T-cell (primary cell): ENCODE measurements around the gene SGCA. TPM values are rescaled to one million over a fixed set of nuclear protein-coding genes. Genes with fewer than 3 reads are reported as not detected.

ENCODE experiments used
- ATAC-seq, 4 experiments: fragments of 200-7000 bp in 3 of 4; fragments of 150-1000 bp in 1 of 4; cut with Tn5 transposase; replicated peaks in 1 of 4; 1 replicate in 3 of 4; 2 replicates in 1 of 4; pipeline ENCODE4 v1.10.0; 2021; ENCODE audit warnings: moderate library complexity in 3 of 4, mild to moderate bottlenecking in 2 of 4, moderate number of reproducible peaks in 1 of 4
- CTCF ChIA-PET, 2 donors: fragments of 300-600 bp; sonication (Branson Sonifier 250); formaldehyde crosslinking; loops; one replicate each; lab custom pipeline; 2022; ENCODE audit warnings: antibody characterized with exemption in 2 of 2; lab: Charles Lee
- POLR2A ChIA-PET, 2 donors: fragments of 300-600 bp; sonication (Branson Sonifier 250); formaldehyde crosslinking; loops; one replicate each; lab custom pipeline; 2022; ENCODE audit warnings: antibody characterized with exemption in 2 of 2; lab: Charles Lee
- DNase-seq, 35 experiments: peaks; one replicate each; pipeline versions ENCODE4 v3.0.0 to v3.0.0-alpha.2; 2013 to 2023
- H3K27ac ChIP-seq: one replicate; pipeline ENCODE4 v1.5.1; 2013; ENCODE audit warnings: low read length
- H3K27me3 ChIP-seq, 2 experiments: replicated peaks in 1 of 2; 1 replicate in 1 of 2; 2 replicates in 1 of 2; pipeline versions ENCODE4 v1.6.1 to v1.7.0; 2013; ENCODE audit warnings: low read length in 1 of 2, mixed read lengths in 1 of 2; ENCODE audit not compliant: control insufficient read depth in 2 of 2, insufficient read depth in 2 of 2; ENCODE audit errors: extremely low read depth in 1 of 2
- H3K36me3 ChIP-seq, 2 donors: 1 replicate in 1 of 2; 2 replicates in 1 of 2; pipeline versions ENCODE4 v1.6.1 to v1.7.0; 2013; ENCODE audit warnings: low read length in 1 of 2; ENCODE audit not compliant: control insufficient read depth in 2 of 2, insufficient read depth in 1 of 2; ENCODE audit errors: extremely low read depth in 1 of 2
- H3K4me1 ChIP-seq, 2 experiments: 1 replicate in 1 of 2; 2 replicates in 1 of 2; pipeline versions ENCODE4 v1.6.1 to v1.7.0; 2013; ENCODE audit warnings: low read length in 2 of 2, mixed read lengths in 1 of 2; ENCODE audit not compliant: insufficient read depth in 2 of 2, control insufficient read depth in 1 of 2; ENCODE audit errors: extremely low read depth in 1 of 2
- H3K4me3 ChIP-seq, 2 donors: 1 replicate in 1 of 2; 2 replicates in 1 of 2; pipeline versions ENCODE4 v1.5.1 to v1.7.0; 2013; ENCODE audit warnings: mild to moderate bottlenecking in 2 of 2, low read length in 1 of 2, moderate library complexity in 1 of 2; ENCODE audit not compliant: control insufficient read depth in 1 of 2; ENCODE audit errors: extremely low read depth in 1 of 2
- H3K9me3 ChIP-seq: 2 replicates; pipeline ENCODE4 v1.7.0; 2013
- H3K27ac Mint-ChIP-seq, 2 donors: one replicate each; pipeline ENCODE4 v1.8.0; 2020 to 2021; ENCODE audit warnings: mild to moderate bottlenecking in 2 of 2, mixed read lengths in 2 of 2
- H3K27me3 Mint-ChIP-seq, 2 donors: one replicate each; pipeline ENCODE4 v1.8.0; 2021 to 2022; ENCODE audit warnings: mixed read lengths in 2 of 2
- H3K36me3 Mint-ChIP-seq: one replicate; pipeline ENCODE4 v1.8.0; 2021; ENCODE audit warnings: mixed read lengths
- H3K4me1 Mint-ChIP-seq, 3 donors: one replicate each; pipeline ENCODE4 v1.8.0; 2020 to 2022; ENCODE audit warnings: mixed read lengths in 3 of 3, mild to moderate bottlenecking in 1 of 3
- H3K4me3 Mint-ChIP-seq, 3 donors: one replicate each; pipeline ENCODE4 v1.8.0; 2020 to 2022; ENCODE audit warnings: mild to moderate bottlenecking in 3 of 3, mixed read lengths in 3 of 3, moderate library complexity in 3 of 3
- H3K9me3 Mint-ChIP-seq, 3 donors: one replicate each; pipeline ENCODE4 v1.8.0; 2020 to 2022; ENCODE audit warnings: mixed read lengths in 3 of 3
- WGBS: methylation state at CpG from one replicate; pipeline ENCODE4 v1.1.5; 2013; ENCODE audit warnings: missing lambda C conversion rate; ENCODE audit not compliant: insufficient coverage; 5-methylcytosine and 5-hydroxymethylcytosine counted together
- total RNA-seq, 35 experiments: library from RNA in 6 of 35; stranded (reverse) in 6 of 35; fragments of 120-200 nt in 1 of 35; gene quantifications; one replicate each; pipeline versions ENCODE4 v1.2.1 to v1.2.4 and lab custom pipeline; 2013 to 2026

The SGCA gene
- total RNA-seq, 5 donors from 2014 or later (not counting 1 experiment from before 2014, with no cell fraction given): 0.33 TPM; not detected in 4

GRCh38 chr17:50122945-50123344 is 42.9 kb upstream of the SGCA start:
- CTCF ChIA-PET: interaction anchor here in 1 of 2 donors (1.2 kb wide), 1 partner anchor 16 kb away, joined by 3 read pairs; no protein-coding TSS in a partner anchor

GRCh38 chr17:50123649-50124349 is 42.0 kb upstream of the SGCA start:
- Histone ChIP-seq H3K9me3 (no peaks in the 10 kb centered on the region), H3K27ac (no peak overlapping the region), H3K27me3 (peaks cover 0 to 24% of the 10 kb centered on the region in 2 experiments), H3K4me1 (peaks cover 2 to 9% of the 10 kb centered on the region in 2 experiments), H3K4me3 (no peak overlapping the region), H3K36me3 (no peaks in the 10 kb centered on the region)
- ChIA-PET POLR2A (no interaction called here), CTCF (interaction anchor here in 1 of 2 donors (1.2 kb wide), 1 partner anchor 15 kb away, joined by 3 read pairs; no protein-coding TSS in a partner anchor)
- H3K4me3 Mint-ChIP-seq: no peak overlapping the region
- WGBS: 81% methylated on average over 10 of the region's 12 CpGs
- H3K9me3 Mint-ChIP-seq: no peaks in the 10 kb centered on the region
- H3K27me3 Mint-ChIP-seq: peaks cover 16 to 33% of the 10 kb centered on the region in 2 donors
- H3K36me3 Mint-ChIP-seq: no peaks in the 10 kb centered on the region
- no peak overlapping the region for H3K27ac Mint-ChIP-seq
- ATAC-seq (no peak), DNase-seq (no peak)
- H3K4me1 Mint-ChIP-seq: peaks cover 4 to 10% (median 10%) of the 10 kb centered on the region in 3 donors

More at GRCh38 chr17:50122945-50123344, 42.9 kb upstream of the SGCA start:
- Mint-ChIP-seq H3K27me3 (peaks cover 18 to 27% of the 10 kb centered on the region in 2 donors), H3K27ac (no peak overlapping the region), H3K4me1 (peaks cover 0 to 5% (median 2%) of the 10 kb centered on the region in 3 donors), H3K9me3 (no peaks in the 10 kb centered on the region), H3K4me3 (no peak overlapping the region), H3K36me3 (no peaks in the 10 kb centered on the region)
- Histone ChIP-seq H3K9me3 (no peaks in the 10 kb centered on the region), H3K36me3 (no peaks in the 10 kb centered on the region), H3K4me3 (no peak overlapping the region), H3K4me1 (peaks cover 0 to 4% of the 10 kb centered on the region in 2 experiments), H3K27me3 (peaks cover 0 to 23% of the 10 kb centered on the region in 2 experiments), H3K27ac (no peak overlapping the region)
- WGBS: 90% methylated on average over 2 of the region's 3 CpGs
- no peak for DNase-seq
- POLR2A ChIA-PET: interaction anchor here in 1 of 2 donors (0.6 kb wide), 1 partner anchor 1152 kb away, joined by 4 read pairs; no protein-coding TSS in a partner anchor
- ATAC-seq: no peak

GRCh38 chr17:50125420-50125997 is 40.3 kb upstream of the SGCA start:
- peaks cover 0 to 33% of the 10 kb centered on the region in 2 experiments for H3K27me3 ChIP-seq
- peaks cover 6 to 23% of the 10 kb centered on the region in 2 donors for H3K27me3 Mint-ChIP-seq

DNA sequence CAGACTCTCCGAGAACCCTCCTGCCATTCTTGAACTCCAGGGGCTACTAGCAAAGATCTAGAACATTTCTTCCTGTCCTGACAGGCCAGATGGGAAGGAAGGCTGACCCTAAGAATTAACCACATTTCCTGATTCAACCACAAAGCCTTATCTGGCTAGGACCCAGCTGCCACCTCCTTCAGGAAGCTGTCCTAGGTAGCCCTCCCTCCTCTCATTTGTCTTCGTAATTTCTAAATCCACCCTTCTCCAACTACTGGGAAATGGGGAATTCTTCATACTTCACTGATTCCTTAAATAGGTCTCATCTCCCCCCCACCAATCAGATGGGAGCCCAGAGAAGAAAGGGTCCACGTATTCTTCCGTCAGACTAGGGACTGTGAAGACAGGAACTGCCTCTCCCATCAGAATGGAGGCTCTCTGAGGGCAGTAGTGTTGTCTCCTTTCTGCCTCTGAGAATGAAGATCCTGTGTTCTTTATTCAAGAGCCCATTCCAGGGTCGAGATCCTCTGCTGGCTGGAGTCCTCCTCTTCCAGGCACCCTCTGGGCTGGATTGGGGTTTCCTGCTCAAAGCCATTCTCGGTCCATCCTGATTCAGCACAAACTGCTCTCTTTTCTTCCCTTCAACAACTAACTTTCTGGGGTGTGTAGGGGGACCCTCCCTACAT is 38.0 kb upstream of the SGCA start:
- Histone ChIP-seq H3K27ac (no peak overlapping the region), H3K36me3 (no peaks in the 10 kb centered on the region), H3K9me3 (no peaks in the 10 kb centered on the region), H3K4me3 (no peak overlapping the region), H3K4me1 (peaks cover 6 to 30% of the 10 kb centered on the region in 2 experiments), H3K27me3 (peaks cover 0 to 45% of the 10 kb centered on the region in 2 experiments)
- H3K27ac Mint-ChIP-seq: no peak overlapping the region
- WGBS: no CpG with 5 or more reads among the region's 6 CpGs
- no peaks in the 10 kb centered on the region for H3K36me3 Mint-ChIP-seq
- ATAC-seq: no peak
- H3K4me1 Mint-ChIP-seq: peaks cover 23 to 36% (median 34%) of the 10 kb centered on the region in 3 donors
- peaks cover 12 to 13% of the 10 kb centered on the region in 2 donors for H3K27me3 Mint-ChIP-seq
- no peak overlapping the region for H3K4me3 Mint-ChIP-seq
- ChIA-PET POLR2A (no interaction called here), CTCF (no interaction called here)
- H3K9me3 Mint-ChIP-seq: no peaks in the 10 kb centered on the region
- DNase-seq: no peak

More at GRCh38 chr17:50125420-50125997, 40.3 kb upstream of the SGCA start:
- Mint-ChIP-seq H3K27ac (peak overlapping the region in 1 of 2 donors; percentile 5), H3K4me3 (no peak overlapping the region), H3K4me1 (peaks cover 6 to 15% (median 14%) of the 10 kb centered on the region in 3 donors), H3K9me3 (no peaks in the 10 kb centered on the region), H3K36me3 (no peaks in the 10 kb centered on the region)
- POLR2A ChIA-PET: interaction anchor here in 1 of 2 donors (0.6 kb wide), 1 partner anchor 11 kb away, joined by 3 read pairs; no protein-coding TSS in a partner anchor
- Histone ChIP-seq H3K27ac (no peak overlapping the region), H3K36me3 (no peaks in the 10 kb centered on the region), H3K4me3 (no peak overlapping the region), H3K4me1 (peaks cover 2 to 23% of the 10 kb centered on the region in 2 experiments), H3K9me3 (no peaks in the 10 kb centered on the region)
- WGBS: 100% methylated on average over 3 of the region's 4 CpGs
- ATAC-seq (no peak), DNase-seq (no peak)
- CTCF ChIA-PET: interaction anchor here in 1 of 2 donors (0.5 to 1.0 kb wide), 3 partner anchors 91 to 810 kb away, joined by 3 to 6 read pairs (median 3); no protein-coding TSS in a partner anchor

GRCh38 chr17:50128441-50129352 is 37.1 kb upstream of the SGCA start:
- H3K4me1 Mint-ChIP-seq: peaks cover 23 to 36% (median 34%) of the 10 kb centered on the region in 3 donors
- Histone ChIP-seq H3K4me1 (peaks cover 6 to 30% of the 10 kb centered on the region in 2 experiments), H3K9me3 (no peaks in the 10 kb centered on the region), H3K27ac (no peak overlapping the region), H3K4me3 (peak overlapping the region in 1 of 2 donors; percentile 54), H3K27me3 (peaks cover 0 to 40% of the 10 kb centered on the region in 2 experiments), H3K36me3 (no peaks in the 10 kb centered on the region)
- ChIA-PET POLR2A (no interaction called here), CTCF (no interaction called here)
- H3K4me3 Mint-ChIP-seq: peak overlapping the region; percentile 51 to 69 (median 66)
- DNase-seq: no peak
- ATAC-seq: no peak
- no peaks in the 10 kb centered on the region for H3K36me3 Mint-ChIP-seq
- 32% methylated on average over 16 of the region's 32 CpGs for WGBS
- H3K27me3 Mint-ChIP-seq: peaks cover 12 to 13% of the 10 kb centered on the region in 2 donors
- H3K27ac Mint-ChIP-seq: peak overlapping the region in 1 of 2 donors; percentile 43
- H3K9me3 Mint-ChIP-seq: no peaks in the 10 kb centered on the region
